HG02623 (cell line): ENCODE data around the gene CA10.

Experiments used
- ATAC-seq: cut with Tn5 transposase; IDR thresholded peaks from one replicate; pipeline ENCODE4 v1.9.1; 2021; ENCODE audit warnings: moderate library complexity; ENCODE audit not compliant: unreplicated experiment

Gene CA10

DNA sequence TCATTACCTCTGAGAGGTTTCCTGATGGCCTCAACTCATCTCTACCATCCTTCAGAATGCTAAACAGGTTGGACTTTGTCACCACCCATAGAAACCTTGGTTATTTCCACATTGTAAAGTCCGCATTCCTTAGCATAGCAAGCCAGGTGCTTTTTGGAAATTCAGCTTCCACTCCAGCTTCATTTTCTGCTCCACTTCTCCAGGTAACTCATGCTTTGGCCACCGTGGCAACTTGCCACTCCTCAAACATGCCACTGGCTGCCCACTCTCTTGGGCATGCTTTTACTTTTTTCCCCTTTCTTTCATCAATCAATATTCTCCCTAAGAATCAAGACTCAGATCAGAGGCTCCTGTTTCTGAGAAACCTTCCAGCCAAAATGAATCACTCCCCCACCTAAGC, 203.3 kb downstream of the CA10 start:
- no peak for ATAC-seq

GRCh38 chr17:51954232-51954765, 204.2 kb downstream of the CA10 start:
- no peak for ATAC-seq

- no peak for ATAC-seq
Measured at GRCh38 chr17:51951741-51952140, 206.8 kb downstream of the CA10 start.

DNA sequence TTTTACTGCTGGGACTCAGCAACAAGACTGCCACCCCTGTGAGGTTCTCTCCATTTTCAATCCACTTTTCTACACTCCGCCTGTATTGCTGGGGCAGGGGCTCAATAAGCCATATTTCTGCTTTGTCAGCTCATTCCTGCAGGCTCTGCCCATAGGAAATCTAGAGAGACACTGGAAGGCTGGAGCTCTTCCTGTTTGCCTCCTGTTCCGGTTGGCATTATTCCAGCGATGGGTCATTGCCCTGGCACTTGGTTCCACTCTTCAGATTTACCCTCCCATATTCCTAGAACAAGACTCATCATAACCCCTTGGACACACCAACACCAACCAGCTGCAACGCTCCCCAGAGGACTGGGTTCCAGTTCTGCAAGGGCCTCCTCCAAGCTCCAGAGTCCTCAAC, 210.4 kb downstream of the CA10 start:
- ATAC-seq: no peak

- no peak for ATAC-seq
Measured at GRCh38 chr17:51947160-51947735, 211.3 kb downstream of the CA10 start.

- ATAC-seq: no peak
Measured at GRCh38 chr17:51946311-51946710, 212.2 kb downstream of the CA10 start.

DNA sequence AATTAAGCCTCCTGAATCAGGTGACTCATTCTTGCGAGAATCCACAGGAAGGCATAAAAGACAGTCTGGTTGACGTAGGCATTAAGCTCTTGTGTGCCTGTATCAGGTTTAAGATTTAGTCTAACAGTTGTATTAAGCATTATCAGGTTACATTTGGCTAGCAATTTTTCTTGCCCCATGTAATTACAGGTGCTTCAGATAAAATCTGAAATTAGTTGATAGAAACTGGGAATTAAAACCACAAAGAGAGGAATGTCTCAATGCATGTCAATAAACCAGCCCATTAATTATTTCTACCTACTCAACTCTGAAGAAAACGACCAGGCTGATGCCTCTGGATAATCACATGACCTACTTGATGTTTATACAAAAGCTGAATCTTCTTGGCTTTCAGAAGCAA, 217.2 kb downstream of the CA10 start:
- no peak for ATAC-seq

DNA sequence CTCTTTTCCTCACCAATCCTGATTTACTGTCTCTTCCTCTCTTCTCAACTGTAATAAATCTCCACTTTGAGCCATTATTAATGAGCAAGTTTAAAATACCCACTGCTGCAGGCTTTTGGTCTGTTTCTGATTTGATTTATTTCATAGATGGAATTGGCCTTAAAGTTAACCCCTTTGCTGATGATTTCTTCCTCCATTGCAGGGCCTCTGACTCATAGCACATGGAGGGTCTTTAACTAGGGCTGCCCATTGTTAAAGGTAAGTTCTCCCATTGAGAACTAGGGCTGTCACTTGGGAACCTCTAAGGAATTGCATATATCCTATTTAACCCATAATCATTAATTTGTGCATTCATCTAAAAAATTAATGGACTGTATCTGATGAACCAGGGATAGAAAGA, 221.2 kb downstream of the CA10 start:
- ATAC-seq: no peak

DNA sequence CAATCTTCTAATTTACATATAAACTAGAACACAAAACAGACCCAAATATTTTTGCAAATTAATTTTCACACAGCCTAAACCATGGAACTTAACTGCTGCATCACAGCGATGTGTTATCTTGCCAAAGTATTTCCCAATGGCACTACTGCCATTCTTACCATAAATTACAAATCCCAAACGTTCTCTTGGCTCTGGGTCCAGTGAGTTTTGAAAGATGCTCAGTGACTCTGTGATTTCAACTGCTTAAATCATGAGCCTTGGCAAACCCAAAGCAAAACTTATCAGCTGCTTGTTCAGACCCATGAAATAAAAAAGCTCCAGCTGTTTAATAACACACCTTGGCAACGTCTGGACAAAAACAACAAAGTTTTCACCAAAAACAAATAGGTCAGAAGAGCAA, 223.0 kb downstream of the CA10 start:
- ATAC-seq: no peak

GRCh38 chr17:51933647-51934046, 224.9 kb downstream of the CA10 start:
- no peak for ATAC-seq

- ATAC-seq: no peak
Measured at GRCh38 chr17:51926448-51926847, 232.1 kb downstream of the CA10 start.

DNA sequence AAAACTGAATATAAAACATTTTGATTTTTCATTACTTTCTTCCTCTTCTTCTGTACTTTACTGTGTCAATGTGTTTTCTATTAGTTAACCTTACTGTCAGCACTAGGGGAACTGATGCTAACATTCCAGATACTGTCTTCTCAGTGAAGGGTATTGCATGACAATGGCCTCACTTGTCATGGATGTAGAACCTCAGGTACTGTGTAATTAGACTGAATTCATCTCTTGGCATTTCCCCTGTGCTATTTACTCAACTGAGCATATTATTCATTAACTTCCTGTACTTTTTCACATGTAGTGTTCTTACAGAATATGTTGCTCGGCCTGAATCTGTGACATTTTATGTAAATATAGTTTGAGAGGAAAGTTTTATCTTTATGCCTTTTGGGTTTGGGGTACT, 237.0 kb downstream of the CA10 start:
- ATAC-seq: no peak

- ATAC-seq: peak; percentile 74
Measured at GRCh38 chr17:51914577-51914976, 243.9 kb downstream of the CA10 start.

DNA sequence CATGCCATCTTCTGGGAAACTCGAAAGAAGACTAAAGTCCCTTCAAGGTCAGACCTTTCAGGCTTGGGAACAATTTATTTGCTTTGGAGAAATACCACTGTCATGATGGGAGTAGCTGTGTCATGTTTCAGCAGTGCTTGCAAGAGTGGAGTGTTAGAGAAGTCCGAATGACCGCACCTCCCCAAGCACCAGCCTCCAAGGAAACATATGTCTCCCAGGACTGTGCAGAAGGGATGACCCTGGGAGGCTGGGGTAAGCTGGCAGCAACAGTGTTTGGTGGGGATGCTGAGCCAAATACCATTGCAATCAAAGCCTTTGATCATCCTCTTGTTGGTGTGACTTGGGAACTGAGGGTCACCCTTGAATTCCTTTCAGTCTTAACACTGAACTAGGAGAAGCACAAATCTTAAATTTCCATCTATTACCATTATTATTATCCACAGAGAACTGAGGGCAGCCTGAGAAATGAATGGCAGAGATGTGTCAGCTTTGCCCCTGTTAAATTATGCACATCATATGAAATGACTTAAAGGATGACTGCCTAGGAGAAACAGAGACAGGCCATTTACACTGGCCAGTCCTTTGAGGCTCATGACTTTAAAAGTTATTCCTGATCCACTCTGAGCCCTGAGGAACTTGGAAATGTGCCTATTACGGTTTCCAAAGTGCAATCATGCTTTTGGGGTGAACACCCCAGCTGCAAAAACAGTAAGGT, 244.9 kb downstream of the CA10 start:
- ATAC-seq: no peak

GRCh38 chr17:51912939-51913338, 245.6 kb downstream of the CA10 start:
- no peak for ATAC-seq

- ATAC-seq: no peak
Measured at GRCh38 chr17:51911237-51911636, 247.3 kb downstream of the CA10 start.

DNA sequence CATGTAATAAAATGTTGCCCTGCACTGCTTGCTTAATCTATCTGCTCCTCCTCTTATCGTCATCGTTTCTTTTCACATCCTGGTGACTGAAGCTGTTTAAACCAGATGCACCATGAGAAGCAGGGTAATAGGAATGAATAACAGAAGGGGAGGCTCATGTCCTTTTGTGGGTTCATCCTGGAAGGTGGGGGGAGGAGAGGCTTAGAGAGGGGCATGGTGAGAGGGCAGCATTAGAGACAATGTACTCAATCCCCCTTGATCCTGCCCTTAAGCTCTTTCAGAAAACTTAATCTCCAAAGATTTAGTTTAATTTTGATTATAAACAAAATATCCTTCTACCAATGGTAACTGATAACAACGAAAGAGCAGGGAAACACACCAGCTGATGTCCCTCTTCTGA, 248.5 kb downstream of the CA10 start:
- no peak for ATAC-seq

GRCh38 chr17:51908841-51909537, 249.5 kb downstream of the CA10 start:
- ATAC-seq: no peak

DNA sequence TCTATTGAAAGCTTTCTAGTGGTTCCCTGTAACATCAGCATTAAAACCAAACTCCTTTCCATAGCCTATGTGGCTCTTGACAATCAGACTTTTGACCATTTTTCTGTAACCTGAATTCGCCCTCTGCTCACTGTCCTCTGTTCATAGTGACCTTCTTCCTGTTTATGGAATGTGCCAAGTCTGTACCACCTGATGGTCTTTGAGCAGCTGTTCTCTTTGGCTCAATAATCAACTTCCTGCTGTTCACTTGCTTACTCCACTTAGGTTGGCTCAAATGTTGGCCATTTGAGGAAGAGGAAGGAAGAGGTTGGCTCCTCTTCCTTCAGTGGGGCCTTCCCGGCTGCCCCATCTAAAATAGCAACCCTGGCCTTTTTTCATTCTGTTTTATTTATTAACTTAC, 251.5 kb downstream of the CA10 start:
- no peak for ATAC-seq

DNA sequence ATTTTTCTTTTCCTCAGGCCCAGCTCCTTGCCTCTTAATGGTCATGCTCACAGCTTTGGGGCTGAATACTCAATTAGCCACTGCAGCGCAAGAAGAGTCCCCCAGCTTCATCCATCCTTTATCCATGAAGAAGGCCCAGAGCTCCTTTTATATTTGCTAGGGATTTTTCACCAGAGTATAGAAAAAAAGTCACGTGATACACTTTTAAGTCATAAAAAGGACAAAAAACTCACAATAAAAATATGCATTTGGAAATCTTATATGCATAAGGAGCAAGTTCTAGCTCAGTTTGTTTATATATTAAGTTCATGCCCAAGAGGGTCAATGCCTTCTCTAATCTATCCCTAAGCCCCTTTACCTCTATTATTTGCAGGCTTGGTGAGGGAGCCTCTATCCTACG, 254.1 kb downstream of the CA10 start:
- ATAC-seq: no peak

GRCh38 chr17:51901242-51901641, 257.3 kb downstream of the CA10 start:
- ATAC-seq: no peak

GRCh38 chr17:51891936-51892335, 266.6 kb downstream of the CA10 start:
- ATAC-seq: no peak
